A549 (cell line): ENCODE measurements around the gene ATG9A.

ENCODE experiments used
- CTCF ChIP-seq: fragments of >200 bp; sonication (Bioruptor Twin); formaldehyde crosslinking; IDR thresholded peaks from 3 replicates; pipeline ENCODE4 v1.5.1; 2016
- POLR2A ChIP-seq: IDR thresholded peaks from 2 replicates; pipeline ENCODE4 v1.6.1; 2012; ENCODE audit warnings: mild to moderate bottlenecking, low read length

- TF ChIP-seq POLR2A (no peak), CTCF (no peak)
Observed at GRCh38 chr2:219254590-219255201, 25.3 kb upstream of the ATG9A start.
